ENCODE measurements around the gene SLC35D3. TPM values are rescaled to one million over a fixed set of nuclear protein-coding genes. Genes with fewer than 3 reads are reported as not detected.

The SLC35D3 gene
- total RNA-seq, 1 donor from 2014 or later: 0.58 TPM

GRCh38 chr6:136880748-136881460 lies 41.2 kb upstream of the SLC35D3 start:
- H3K9me3 Mint-ChIP-seq: peaks cover 18% of the 10 kb centered on the region
- no peaks in the 10 kb centered on the region for H3K27me3 ChIP-seq
- no peak overlapping the region for H3K27ac ChIP-seq
- H3F3A ChIP-seq (ENCODE audit: low read depth): no peaks in the 10 kb centered on the region
- H3K4me2 ChIP-seq: no peak overlapping the region
- peaks cover 1% of the 10 kb centered on the region for H3K27me3 Mint-ChIP-seq (ENCODE audit: insufficient read depth, low read depth)
- DNase-seq (ENCODE audit: low spot score): no peak
- no peak overlapping the region for H3K4me3 Mint-ChIP-seq
- H3K36me3 ChIP-seq: no peaks in the 10 kb centered on the region
- peaks cover 4% of the 10 kb centered on the region for H3K4me1 Mint-ChIP-seq
- no peak overlapping the region for H3K27ac Mint-ChIP-seq
- TF ChIP-seq EZH2 (IDR thresholded peaks at IDR 0.05): no peak
- TF ChIP-seq EZH2phosphoT487 (IDR thresholded peaks at IDR 0.05): no peak
- H3K36me3 Mint-ChIP-seq: peaks cover 8% of the 10 kb centered on the region
- no peak overlapping the region for H3K9ac ChIP-seq
- no peaks in the 10 kb centered on the region for H4K20me1 ChIP-seq (ENCODE audit: low read depth)
- H3K4me3 ChIP-seq: no peak overlapping the region
- no peaks in the 10 kb centered on the region for H3K9me3 ChIP-seq (ENCODE audit: low read depth)
- H2AFZ ChIP-seq (replicated peaks): no peak overlapping the region
- H3K4me1 ChIP-seq: no peaks in the 10 kb centered on the region
- no peaks in the 10 kb centered on the region for H3K79me2 ChIP-seq (ENCODE audit: low read depth)

DNA sequence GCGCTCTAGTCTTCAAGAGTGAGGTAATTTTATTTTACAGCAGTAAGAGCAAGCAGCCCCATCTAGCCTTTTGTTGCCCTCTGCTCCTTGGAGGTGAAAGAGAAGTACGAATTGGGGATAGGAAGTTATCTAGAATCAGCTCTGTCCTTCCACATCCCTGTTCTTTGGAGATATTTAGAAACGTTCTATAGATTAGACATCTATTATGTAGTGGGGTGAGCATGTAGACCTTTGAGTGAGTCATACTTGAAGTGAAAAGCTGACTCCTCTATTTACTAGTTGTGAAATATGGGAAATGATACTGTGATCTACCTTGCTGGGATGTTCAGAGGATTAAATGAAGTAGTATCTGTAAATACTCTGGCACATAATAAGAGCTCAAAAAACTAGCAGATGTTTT lies 36.0 kb upstream of the SLC35D3 start:
- no peaks in the 10 kb centered on the region for H3K9me3 Mint-ChIP-seq
- no peak overlapping the region for H3K9ac ChIP-seq
- H3K27ac Mint-ChIP-seq: no peak overlapping the region

DNA sequence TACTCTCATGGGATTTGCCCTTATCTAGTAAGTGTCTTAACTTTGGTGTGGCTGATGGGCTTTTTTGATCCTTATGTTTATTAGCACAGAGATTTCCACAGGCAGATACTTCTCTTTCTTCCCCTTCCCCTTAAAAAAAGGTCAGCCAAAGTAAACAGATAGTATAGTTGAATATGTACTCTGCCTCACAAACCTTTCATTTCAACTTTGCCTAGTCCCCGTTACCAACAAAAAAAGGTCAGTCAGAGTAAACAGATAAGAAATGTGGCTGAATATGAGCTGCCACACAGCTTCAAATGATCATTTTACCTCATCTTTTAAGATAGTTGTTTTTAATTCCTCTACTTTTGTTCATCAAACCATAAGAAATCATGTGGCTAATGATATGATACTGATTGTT lies 34.1 kb upstream of the SLC35D3 start:
- H3K27ac Mint-ChIP-seq: no peak overlapping the region

More for the DNA sequence above, 36.0 kb upstream of the SLC35D3 start:
- no peak overlapping the region for H3K4me3 Mint-ChIP-seq
- Histone ChIP-seq H3K4me1 (no peaks in the 10 kb centered on the region), H3K4me2 (no peak overlapping the region), H3K4me3 (no peak overlapping the region), H3K36me3 (no peaks in the 10 kb centered on the region), H2AFZ (replicated peaks) (no peak overlapping the region), H4K20me1 (ENCODE audit: low read depth) (no peaks in the 10 kb centered on the region), H3K27ac (no peak overlapping the region), H3K79me2 (ENCODE audit: low read depth) (no peaks in the 10 kb centered on the region), H3K9me3 (ENCODE audit: low read depth) (no peaks in the 10 kb centered on the region), H3F3A (ENCODE audit: low read depth) (no peaks in the 10 kb centered on the region), H3K27me3 (no peaks in the 10 kb centered on the region)
- no peaks in the 10 kb centered on the region for H3K36me3 Mint-ChIP-seq
- peaks cover 33% of the 10 kb centered on the region for H3K4me1 Mint-ChIP-seq
- no peaks in the 10 kb centered on the region for H3K27me3 Mint-ChIP-seq (ENCODE audit: insufficient read depth, low read depth)
- TF ChIP-seq, protein P1, sequence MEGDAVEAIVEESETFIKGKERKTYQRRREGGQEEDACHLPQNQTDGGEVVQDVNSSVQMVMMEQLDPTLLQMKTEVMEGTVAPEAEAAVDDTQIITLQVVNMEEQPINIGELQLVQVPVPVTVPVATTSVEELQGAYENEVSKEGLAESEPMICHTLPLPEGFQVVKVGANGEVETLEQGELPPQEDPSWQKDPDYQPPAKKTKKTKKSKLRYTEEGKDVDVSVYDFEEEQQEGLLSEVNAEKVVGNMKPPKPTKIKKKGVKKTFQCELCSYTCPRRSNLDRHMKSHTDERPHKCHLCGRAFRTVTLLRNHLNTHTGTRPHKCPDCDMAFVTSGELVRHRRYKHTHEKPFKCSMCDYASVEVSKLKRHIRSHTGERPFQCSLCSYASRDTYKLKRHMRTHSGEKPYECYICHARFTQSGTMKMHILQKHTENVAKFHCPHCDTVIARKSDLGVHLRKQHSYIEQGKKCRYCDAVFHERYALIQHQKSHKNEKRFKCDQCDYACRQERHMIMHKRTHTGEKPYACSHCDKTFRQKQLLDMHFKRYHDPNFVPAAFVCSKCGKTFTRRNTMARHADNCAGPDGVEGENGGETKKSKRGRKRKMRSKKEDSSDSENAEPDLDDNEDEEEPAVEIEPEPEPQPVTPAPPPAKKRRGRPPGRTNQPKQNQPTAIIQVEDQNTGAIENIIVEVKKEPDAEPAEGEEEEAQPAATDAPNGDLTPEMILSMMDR (IDR thresholded peaks at IDR 0.05): no peak
- no peak for TF ChIP-seq EZH2 (IDR thresholded peaks at IDR 0.05)
- TF ChIP-seq EZH2phosphoT487 (IDR thresholded peaks at IDR 0.05): no peak
- DNase-seq (ENCODE audit: low spot score): no peak

More for the DNA sequence above, 34.1 kb upstream of the SLC35D3 start:
- H3K9me3 Mint-ChIP-seq: no peaks in the 10 kb centered on the region
- no peaks in the 10 kb centered on the region for H3K27me3 Mint-ChIP-seq (ENCODE audit: insufficient read depth, low read depth)
- H3K27me3 ChIP-seq: no peaks in the 10 kb centered on the region
- no peak overlapping the region for H3K27ac ChIP-seq
- H4K20me1 ChIP-seq (ENCODE audit: low read depth): no peaks in the 10 kb centered on the region
- peaks cover 31% of the 10 kb centered on the region for H3K4me1 Mint-ChIP-seq
- no peaks in the 10 kb centered on the region for H3K9me3 ChIP-seq (ENCODE audit: low read depth)
- H3K4me1 ChIP-seq: no peaks in the 10 kb centered on the region
- no peak overlapping the region for H3K4me2 ChIP-seq
- H3K79me2 ChIP-seq (ENCODE audit: low read depth): no peaks in the 10 kb centered on the region
- TF ChIP-seq, protein P1 (IDR thresholded peaks at IDR 0.05): no peak
- TF ChIP-seq EZH2 (IDR thresholded peaks at IDR 0.05): no peak
- TF ChIP-seq EZH2phosphoT487 (IDR thresholded peaks at IDR 0.05): no peak
- H3K9ac ChIP-seq: no peak overlapping the region
- no peak overlapping the region for H3K4me3 Mint-ChIP-seq
- H3K36me3 ChIP-seq: no peaks in the 10 kb centered on the region
- no peaks in the 10 kb centered on the region for H3F3A ChIP-seq (ENCODE audit: low read depth)
- no peak for DNase-seq (ENCODE audit: low spot score)
- H3K4me3 ChIP-seq: no peak overlapping the region
- H3K36me3 Mint-ChIP-seq: no peaks in the 10 kb centered on the region
- H2AFZ ChIP-seq (replicated peaks): no peak overlapping the region
